ENCODE results near the gene IGFBP2. TPM values are rescaled to one million over a fixed set of nuclear protein-coding genes. Genes with fewer than 3 reads are reported as not detected.

Gene IGFBP2, protein sequence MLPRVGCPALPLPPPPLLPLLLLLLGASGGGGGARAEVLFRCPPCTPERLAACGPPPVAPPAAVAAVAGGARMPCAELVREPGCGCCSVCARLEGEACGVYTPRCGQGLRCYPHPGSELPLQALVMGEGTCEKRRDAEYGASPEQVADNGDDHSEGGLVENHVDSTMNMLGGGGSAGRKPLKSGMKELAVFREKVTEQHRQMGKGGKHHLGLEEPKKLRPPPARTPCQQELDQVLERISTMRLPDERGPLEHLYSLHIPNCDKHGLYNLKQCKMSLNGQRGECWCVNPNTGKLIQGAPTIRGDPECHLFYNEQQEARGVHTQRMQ
- 100 to 1,000 TPM; 106 to 177 TPM for total RNA-seq

DNA sequence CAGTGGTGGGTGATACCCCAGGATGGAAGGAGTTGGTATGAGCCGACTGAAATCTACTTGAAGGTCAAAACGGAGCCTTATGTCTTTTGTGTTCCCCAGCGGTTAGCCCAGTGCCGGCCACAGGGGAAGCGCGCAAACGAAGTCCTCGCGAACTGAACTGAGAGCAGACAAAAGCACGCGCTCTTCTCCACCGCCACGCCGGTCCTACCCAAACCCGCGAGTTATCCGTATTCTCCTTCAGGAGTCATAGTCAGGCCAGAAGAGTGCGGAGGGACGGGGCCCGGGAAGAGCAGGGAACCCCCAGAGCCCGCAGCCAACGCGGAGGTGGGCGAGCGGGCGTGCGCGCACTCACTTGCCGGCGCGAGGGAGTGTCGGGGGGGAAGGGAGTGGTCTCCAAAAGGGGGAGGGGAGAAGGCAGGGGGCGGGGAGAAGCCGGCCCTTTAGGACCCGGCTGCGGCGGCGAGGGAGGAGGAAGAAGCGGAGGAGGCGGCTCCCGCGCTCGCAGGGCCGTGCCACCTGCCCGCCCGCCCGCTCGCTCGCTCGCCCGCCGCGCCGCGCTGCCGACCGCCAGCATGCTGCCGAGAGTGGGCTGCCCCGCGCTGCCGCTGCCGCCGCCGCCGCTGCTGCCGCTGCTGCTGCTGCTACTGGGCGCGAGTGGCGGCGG is at the start of gene IGFBP2:
Gene IGFBP2 (plus strand): TSS at position 469 of the 664 bp plus-strand sequence. CDS start 104 bp downstream, at position 573.
- intact Hi-C loops (cut with DNase I) = no loop called here
- TF ChIP-seq, protein P1, sequence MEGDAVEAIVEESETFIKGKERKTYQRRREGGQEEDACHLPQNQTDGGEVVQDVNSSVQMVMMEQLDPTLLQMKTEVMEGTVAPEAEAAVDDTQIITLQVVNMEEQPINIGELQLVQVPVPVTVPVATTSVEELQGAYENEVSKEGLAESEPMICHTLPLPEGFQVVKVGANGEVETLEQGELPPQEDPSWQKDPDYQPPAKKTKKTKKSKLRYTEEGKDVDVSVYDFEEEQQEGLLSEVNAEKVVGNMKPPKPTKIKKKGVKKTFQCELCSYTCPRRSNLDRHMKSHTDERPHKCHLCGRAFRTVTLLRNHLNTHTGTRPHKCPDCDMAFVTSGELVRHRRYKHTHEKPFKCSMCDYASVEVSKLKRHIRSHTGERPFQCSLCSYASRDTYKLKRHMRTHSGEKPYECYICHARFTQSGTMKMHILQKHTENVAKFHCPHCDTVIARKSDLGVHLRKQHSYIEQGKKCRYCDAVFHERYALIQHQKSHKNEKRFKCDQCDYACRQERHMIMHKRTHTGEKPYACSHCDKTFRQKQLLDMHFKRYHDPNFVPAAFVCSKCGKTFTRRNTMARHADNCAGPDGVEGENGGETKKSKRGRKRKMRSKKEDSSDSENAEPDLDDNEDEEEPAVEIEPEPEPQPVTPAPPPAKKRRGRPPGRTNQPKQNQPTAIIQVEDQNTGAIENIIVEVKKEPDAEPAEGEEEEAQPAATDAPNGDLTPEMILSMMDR (IDR thresholded peaks at IDR 0.05) = no peak

DNA sequence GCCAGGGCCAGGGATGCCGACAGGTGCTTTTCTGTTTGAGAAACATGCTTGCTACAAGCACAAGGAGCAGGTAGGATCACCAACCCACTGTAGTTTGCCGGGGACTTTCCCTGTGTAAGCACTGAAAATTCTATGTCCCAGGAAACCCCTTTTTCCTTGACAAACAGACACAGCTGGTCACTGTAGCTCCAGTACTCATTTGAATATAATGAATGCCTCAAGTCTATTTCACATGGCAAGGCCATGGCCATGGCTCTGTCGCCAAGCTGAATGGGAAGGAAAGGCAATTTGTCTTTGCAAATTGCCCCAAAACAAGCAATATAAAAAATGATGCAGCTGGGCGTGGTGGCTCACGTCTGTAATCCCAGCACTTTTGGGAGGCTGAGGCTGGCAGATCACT is 49.6 kb upstream of the IGFBP2 start:
- H3K4me1 ChIP-seq = no peaks in the 10 kb centered on the region
- no peaks in the 10 kb centered on the region for H3K27me3 ChIP-seq
- no peak for DNase-seq
- no peaks in the 10 kb centered on the region for H3K9me3 ChIP-seq
- H3K36me3 ChIP-seq = no peaks in the 10 kb centered on the region
- intact Hi-C loops (cut with DNase I) = no loop called here
- TF ChIP-seq, protein P1 (IDR thresholded peaks at IDR 0.05) = no peak
- no peak overlapping the region for H3K27ac ChIP-seq
- no peak overlapping the region for H3K9ac ChIP-seq (ENCODE audit: low read depth in 2 of 2, low read length in 2 of 2)
- no peak overlapping the region for H3K4me3 ChIP-seq

More for the DNA sequence above, at the start of gene IGFBP2:
- Histone ChIP-seq H3K27ac (no peak within 1 kb of the TSS), H3K9me3 (no peaks in the 10 kb centered on the region), H3K36me3 (no peaks in the 10 kb centered on the region), H3K9ac (ENCODE audit: low read depth in 2 of 2, low read length in 2 of 2) (peak within 1 kb of the TSS; percentile 61 to 82), H3K4me3 (peak within 1 kb of the TSS; percentile 44), H3K27me3 (peaks cover 11% of the 10 kb centered on the region), H3K4me1 (peaks cover 4% of the 10 kb centered on the region)
- peak; percentile 46 for DNase-seq

DNA sequence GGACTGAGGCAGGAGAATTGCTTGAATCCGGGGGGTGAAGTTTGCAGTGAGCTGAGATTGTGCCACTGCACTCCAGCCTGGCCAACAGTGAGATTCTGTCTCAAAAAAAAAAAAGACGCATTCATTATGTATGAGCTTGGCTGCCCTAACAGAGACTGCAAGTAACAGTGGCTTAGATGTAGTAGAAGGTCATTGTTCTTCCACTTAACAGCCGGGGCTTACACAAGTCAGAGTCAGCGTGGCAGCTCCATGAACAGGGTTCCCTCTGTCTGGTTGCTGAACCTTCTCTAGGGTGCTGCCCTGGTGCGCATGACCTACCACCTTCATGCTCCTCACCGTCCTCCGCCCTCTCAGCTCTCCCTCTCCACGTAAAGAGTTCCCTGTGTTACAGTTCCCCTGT is 49.1 kb upstream of the IGFBP2 start:
- DNase-seq = no peak
- Histone ChIP-seq H3K9me3 (no peaks in the 10 kb centered on the region), H3K27ac (no peak overlapping the region), H3K4me3 (no peak overlapping the region), H3K36me3 (no peaks in the 10 kb centered on the region), H3K9ac (ENCODE audit: low read depth in 2 of 2, low read length in 2 of 2) (no peak overlapping the region), H3K27me3 (no peaks in the 10 kb centered on the region), H3K4me1 (no peaks in the 10 kb centered on the region)
- intact Hi-C loops (cut with DNase I) = no loop called here
- TF ChIP-seq, protein P1 (IDR thresholded peaks at IDR 0.05) = no peak

DNA sequence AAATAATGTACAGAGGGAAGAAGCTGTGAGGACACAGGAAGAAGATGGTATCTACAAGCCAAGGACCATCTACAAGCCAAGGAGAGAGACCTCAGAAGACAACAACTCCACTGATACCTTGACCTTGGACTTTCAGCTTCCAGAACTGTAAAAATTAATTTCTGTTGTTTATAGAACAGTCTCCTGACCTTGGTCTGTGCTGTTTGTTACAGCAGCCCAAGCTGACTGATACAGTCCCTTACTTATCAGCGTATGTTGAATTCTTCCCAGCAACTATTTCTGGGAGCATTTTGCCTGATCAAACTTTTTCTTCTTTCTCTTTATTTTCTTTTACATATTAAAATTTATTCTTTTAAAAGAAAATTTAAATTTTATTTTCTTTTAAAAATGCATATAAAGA is 47.8 kb upstream of the IGFBP2 start:
- Histone ChIP-seq H3K4me3 (no peak overlapping the region), H3K27me3 (no peaks in the 10 kb centered on the region), H3K9ac (ENCODE audit: low read depth in 2 of 2, low read length in 2 of 2) (no peak overlapping the region), H3K4me1 (no peaks in the 10 kb centered on the region), H3K36me3 (no peaks in the 10 kb centered on the region), H3K27ac (no peak overlapping the region), H3K9me3 (no peaks in the 10 kb centered on the region)
- TF ChIP-seq, protein P1 (IDR thresholded peaks at IDR 0.05) = no peak
- intact Hi-C loops (cut with DNase I) = no loop called here
- no peak for DNase-seq

DNA sequence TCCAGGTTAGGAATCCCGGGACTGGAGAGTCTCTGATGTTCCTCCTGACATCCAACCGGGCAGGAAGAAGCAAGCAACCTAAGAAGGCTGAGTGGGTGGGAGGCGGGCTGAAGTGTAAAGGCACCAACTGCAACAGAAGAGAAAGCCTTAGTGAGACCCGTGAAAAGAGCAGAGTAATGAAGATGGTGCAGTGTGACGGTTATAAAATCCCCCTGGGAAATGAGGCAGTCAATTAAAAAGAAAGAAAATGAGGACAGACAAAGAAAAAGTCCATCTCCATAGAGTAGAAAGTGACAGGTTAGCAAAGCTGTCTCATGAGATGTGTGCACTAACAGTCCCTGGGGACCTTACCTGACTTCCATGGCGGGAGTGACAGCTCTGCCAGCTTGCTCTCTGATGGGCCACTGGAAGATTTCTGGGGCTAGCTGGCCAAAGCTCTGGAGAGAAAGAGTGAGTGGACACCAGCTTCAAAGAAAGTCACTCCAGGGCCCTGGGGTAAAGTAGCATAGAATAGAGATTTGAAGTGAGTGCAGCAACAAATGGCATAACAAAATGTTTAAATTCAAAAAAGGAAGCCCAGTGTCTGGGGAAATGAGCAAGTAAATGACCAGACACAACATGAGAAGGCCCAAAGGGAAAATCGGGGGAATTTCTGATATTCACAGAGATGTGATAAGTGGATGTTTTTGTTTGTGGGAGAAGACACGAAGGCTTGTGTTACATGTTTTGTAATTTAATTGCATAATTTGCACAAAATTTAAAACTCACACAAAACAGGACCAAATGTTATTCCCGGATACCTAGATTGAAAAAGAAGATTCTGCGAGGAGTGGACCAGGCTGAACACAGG is 44.1 kb upstream of the IGFBP2 start:
- Histone ChIP-seq H3K4me3 (no peak overlapping the region), H3K9ac (ENCODE audit: low read depth in 2 of 2, low read length in 2 of 2) (no peak overlapping the region), H3K4me1 (no peaks in the 10 kb centered on the region), H3K27me3 (no peaks in the 10 kb centered on the region), H3K27ac (no peak overlapping the region), H3K9me3 (no peaks in the 10 kb centered on the region), H3K36me3 (no peaks in the 10 kb centered on the region)
- DNase-seq = no peak
- intact Hi-C loops (cut with DNase I) = no loop called here
- TF ChIP-seq, protein P1 (IDR thresholded peaks at IDR 0.05) = no peak
